Activated T-helper 9 cell treated with anti-CD3 and anti-CD28 coated beads, Interleukin-2, amount 50 U/mL, for 16 hours (primary cell): ENCODE results near the gene ARHGAP10.

Experiments used
- DNase-seq: peaks from one replicate; pipeline ENCODE4 v3.0.0-alpha.2; 2020; ENCODE audit warnings: low read depth

ARHGAP10 gene

DNA sequence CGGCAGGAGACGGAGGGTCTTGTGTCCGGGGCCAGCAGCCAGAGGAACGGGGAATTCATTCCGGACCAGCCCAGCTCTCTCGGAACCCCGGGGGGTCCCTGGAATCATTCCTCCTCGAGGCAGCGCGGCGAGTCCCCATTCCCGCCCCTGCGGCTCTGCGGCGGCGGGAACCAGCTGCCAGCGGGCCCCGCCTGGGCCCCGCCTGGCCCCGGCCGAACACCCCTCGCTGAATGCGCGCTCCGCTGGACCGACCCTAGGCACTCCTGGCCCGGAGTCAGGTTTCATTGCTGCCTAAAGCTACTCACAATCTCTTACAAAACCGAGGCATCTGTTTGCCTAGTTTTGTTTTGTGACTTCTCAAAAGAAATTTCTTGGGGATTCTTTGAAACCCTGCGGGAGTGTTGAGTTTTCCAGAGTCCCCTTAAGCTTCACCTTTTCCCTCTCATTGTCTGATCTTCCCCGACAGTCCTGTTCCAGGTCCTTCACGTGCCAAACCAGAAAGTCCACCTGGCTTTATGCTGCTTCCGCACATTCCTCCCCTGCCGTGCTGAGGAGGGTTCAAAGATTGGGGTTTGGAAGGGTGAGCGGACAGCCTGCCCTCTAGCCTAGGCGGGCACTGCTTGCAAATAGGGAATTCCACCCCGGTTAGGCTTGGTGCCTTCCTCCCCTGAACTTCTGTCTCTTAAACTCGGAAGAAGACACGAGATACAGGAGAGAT is 789 bp downstream of the ARHGAP10 start:
- DNase-seq = no peak

DNA sequence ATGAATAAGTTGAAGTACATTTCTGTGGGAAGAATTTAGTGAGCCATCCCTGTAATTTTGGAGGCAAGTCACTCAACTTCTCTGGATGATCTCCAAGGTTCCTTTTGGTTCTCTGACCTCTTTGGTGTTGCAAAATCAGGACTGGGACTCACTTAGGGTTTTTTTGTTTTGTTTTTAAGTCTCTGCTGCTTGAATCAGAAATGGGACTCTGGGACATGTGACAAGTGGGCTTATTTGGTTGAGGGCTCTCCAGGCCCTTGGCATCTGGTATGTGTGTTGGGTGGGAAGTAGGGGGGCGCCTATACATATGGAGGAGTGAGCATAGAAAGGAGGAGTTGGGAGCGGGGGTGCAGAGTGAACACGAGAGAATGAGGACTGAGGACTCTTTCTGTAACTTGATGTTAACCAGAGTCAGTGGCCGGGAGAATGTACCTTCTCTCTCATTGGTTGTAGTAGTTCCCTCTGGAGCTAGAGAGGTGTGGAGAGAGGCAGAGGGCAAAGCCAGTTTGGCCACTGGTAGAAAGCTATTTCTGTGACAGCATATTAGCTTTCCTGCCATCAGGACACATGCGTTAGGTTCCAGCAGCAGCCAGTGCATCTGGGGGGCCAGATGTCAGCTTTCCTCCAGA is 1.9 kb downstream of the ARHGAP10 start:
- no peak for DNase-seq

GRCh38 chr4:147734496-147734895 is 2.6 kb downstream of the ARHGAP10 start:
- no peak for DNase-seq

DNA sequence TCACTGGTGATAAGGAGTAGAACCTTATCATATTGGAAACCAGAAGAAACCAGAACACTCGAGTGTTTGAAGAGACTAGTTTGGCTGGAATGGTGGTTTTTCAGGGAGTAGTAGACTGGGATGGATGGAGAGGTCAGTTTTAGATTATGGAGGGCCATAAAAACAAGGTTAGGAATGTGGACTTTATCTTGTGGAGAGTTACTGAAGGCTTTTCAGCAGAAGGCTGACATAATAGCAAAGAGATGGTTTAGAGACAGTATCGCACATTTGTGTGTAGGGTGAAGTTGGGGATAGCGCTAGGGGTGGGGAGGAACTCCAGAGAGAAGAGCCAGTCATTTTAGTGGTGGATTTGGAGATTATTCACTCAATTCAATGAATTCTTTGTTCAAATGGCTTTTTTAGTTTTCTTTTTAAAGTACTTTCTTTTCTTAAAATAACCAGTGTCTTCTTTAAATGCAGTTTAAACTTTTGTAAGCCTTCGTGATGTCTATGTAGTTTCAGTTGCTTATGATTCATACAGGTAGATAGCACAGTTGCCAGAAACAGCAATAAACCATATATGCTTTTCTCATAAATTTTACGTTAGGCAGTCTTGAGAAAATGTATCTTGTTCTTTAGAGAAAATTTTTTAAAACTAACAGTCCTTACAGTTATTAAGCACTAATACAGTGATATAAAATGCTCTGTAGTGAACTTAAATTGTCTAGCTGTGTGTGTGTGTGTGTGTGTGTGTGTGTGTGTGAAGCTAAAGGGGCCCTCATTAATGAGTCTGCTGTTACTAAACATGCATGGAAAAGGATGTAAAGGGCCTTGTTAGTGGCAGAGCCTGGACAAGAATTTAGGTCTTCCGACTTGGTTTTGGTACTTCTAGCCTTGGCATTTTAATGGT is 3.8 kb downstream of the ARHGAP10 start:
- no peak for DNase-seq

DNA sequence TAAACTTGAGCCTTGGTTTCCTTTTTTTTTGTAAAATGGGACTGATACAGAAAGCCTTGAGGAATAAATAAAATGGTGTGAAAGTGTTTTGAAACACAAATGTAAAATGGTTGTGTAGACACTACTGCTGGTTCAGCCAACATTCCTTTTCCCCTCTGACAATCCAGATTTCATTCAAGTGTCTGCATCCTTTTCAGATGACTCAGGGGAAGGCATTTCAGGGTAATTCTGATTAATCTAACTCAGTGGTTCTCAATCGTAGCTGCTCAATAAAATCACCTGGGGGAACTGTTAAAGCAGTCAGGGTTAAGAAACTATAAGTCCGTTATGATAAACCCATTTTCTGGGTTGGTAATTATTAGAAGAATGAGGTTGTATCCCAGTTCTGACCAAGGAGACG is 4.6 kb downstream of the ARHGAP10 start:
- DNase-seq = no peak

GRCh38 chr4:147737623-147738022 is 5.7 kb downstream of the ARHGAP10 start:
- no peak for DNase-seq

DNA sequence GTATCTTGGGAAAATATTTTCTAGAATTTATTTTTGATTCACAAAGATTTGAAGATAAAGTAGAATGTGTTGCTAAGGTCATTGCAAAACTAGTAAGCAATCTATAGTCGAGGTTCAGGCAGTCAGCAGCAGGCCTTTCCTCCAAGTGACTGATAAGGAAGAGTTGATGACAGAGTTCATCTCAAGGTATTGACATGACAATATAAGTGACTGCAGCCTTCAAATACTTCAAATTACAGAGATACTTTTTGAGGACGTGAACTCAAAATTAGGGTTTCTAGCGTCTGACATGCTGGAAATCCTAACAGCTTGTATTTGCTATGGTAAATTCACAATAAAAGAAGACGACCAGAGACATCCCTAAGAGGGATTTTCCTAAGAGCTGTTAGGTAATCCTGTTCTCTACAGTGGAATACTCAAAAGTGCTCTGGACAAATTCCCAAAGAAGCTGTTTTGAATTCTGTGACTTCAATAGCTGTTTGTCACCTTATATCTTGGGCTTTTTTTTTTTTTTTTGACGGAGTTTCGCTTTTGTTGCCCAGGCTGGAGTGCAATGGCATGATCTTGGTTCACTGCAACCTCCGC is 7.4 kb downstream of the ARHGAP10 start:
- no peak for DNase-seq

- no peak for DNase-seq
Measured at GRCh38 chr4:147740176-147740575, 8.3 kb downstream of the ARHGAP10 start.

- no peak for DNase-seq
Measured at GRCh38 chr4:147741190-147741788, 9.4 kb downstream of the ARHGAP10 start.

GRCh38 chr4:147747787-147748454 is 16.0 kb downstream of the ARHGAP10 start:
- no peak for DNase-seq

DNA sequence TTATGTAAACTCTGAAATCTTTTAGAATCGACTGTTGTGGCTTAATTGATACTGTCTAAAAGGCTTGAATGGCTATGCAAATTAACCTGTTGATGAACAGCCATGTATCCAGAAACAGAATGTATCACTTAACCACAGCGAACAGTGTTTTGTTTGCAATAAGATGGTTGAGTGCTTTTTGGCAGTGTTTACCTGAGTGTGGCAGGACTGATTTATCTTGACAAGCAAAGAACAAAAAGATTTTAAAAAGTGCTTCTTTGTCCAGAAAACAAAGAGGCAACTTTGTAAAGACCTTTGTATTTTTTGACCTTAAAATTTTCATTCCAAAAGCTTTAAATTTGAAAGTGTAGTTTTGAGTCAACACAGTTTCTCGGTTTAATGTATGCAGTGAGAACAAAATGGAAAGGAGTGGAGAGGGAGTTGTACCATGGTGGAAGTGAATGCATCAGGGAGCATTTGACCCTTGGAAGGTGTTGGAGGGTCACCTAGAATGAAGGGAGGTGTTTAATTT is 18.0 kb downstream of the ARHGAP10 start:
- DNase-seq = no peak

DNA sequence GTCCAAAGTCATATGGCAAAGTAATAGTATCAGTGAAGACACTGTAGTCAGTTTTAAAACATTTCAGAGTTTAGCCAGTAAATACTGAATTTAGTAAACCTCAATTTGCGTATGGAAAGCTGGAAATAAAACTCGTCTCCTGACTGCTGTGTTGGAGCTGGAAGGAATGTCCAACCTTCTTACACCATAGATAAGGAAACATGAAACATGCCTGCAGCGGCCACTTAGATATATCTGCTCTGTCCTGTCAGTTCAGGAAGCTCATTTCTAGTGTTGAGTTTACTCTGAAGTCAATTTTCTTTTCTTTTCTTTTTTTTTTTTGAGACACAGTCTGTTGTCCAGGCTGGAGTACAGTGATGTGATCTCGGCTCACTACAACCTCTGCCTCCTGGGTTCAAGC is 21.2 kb downstream of the ARHGAP10 start:
- DNase-seq = no peak

- DNase-seq = no peak
Measured at GRCh38 chr4:147754037-147754445, 22.2 kb downstream of the ARHGAP10 start.

- no peak for DNase-seq
Measured at GRCh38 chr4:147755561-147756295, 23.8 kb downstream of the ARHGAP10 start.

- DNase-seq = no peak
Measured at GRCh38 chr4:147756417-147756816, 24.5 kb downstream of the ARHGAP10 start.

- no peak for DNase-seq
Measured at GRCh38 chr4:147760176-147760575, 28.3 kb downstream of the ARHGAP10 start.

DNA sequence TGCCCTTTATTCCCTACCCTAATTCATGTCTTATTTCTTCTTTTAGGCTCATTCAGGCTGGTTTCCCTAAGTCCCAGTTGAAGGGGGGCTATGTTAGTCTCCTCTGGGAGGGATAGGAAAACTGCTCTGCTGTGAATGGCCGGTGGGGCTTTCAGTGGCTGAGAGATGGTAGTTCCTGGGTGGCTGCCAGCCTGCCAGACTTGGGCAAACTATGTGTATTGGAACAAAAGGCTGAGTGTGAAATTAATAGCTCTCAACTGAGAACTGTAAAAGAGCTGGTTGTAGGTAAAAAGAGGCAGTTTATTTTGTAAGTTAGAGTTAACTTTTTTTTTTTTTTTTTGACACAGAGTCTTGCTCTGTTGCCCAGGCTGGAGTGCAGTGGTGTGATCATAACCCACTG is 28.8 kb downstream of the ARHGAP10 start:
- DNase-seq = no peak

- no peak for DNase-seq
Measured at GRCh38 chr4:147761218-147761883, 29.5 kb downstream of the ARHGAP10 start.

- DNase-seq = no peak
Measured at GRCh38 chr4:147764337-147764736, 32.4 kb downstream of the ARHGAP10 start.

- no peak for DNase-seq
Measured at GRCh38 chr4:147765121-147765529, 33.2 kb downstream of the ARHGAP10 start.
